ELF-1 (cell line): Measurements from ENCODE around the gene PKNOX2.

Experiments
- DNase-seq: peaks from one replicate; pipeline ENCODE4 v3.0.0-alpha.2; 2016; ENCODE audit warnings: low read depth, low spot score

The PKNOX2 gene

GRCh38 chr11:125229916-125230315, 65.4 kb downstream of the PKNOX2 start:
- DNase-seq = no peak

- DNase-seq = no peak
Measured at GRCh38 chr11:125233116-125233515, 68.6 kb downstream of the PKNOX2 start.

DNA sequence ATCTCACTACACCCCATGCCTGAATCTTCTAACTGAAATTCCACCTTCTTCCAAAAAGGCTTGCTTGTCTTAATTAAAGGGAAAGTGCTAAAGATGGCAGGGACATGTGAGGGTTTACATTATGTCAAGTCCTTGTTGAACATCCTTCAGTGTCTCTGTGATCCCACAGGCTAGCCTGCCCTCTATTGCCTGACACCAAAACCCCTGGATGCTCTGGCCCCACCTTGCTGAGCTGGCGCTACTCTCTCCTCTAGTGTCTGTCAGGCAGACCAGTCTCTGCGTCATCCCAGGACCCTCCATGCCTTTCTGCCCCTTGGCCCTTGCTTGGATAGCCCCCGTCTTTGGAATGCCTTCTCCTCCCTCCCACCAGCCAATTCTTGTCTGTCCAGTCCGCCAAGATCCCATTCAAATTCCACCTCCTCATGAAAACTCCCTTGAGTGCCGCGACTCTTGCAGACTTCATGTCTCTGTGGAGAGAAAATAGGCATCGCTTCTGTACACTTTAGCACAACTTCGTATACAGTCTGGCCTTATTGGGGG, 69.3 kb downstream of the PKNOX2 start:
- peak; percentile 89 for DNase-seq

DNA sequence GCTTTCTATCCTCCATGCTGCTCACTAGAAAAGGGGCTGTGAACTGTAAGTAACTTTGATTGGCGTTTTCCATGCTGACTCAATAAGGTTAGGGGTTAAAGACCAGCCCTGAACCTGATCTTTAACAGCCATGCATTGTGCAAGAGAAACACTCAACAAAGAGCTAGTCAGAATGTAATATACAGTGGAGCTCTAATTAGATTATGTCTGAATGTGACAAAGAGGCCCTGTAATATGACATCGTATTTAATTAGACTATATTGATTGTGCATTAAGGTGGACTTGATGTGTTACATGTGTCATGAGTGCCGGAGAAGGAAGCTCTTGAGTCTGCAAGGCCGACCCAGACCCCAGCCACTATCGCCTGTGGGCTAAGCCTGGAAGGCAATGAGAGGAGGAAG, 70.5 kb downstream of the PKNOX2 start:
- DNase-seq = no peak

DNA sequence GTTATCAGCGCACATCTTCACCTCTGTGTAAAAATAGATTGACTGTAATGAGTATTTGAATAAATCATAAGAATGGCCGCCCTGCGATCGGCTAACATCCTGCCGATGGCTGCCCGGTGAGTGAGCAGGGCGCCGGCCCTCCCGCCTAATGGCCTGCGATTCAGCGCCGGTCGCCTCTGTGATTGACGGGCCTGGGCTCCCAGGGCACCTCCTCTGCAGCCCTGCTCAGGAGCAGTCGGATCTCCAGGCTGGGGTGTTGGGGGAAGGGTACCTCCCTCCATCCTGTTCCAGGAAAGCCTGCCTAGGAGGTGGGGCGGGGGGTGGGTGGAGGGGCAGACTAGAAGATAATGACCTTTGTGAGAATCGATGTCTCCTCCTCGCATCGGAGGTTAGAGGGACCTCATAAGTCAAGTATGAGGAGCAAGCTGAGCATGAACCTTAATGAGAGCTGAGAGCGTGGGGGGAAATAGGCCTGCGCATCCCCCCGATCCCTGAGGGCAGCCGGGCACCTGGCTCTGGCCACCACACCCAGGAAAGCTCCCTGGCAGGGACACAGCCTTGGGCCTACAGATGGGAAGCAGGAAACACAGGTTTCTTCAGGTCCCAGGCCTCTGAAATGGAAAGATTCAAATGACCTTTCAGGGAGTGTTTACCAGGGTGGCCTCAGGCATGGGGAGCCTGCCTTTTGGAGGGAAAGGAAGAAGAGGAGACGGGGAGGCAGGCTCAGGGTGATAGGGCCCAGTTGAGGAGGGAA, 71.7 kb downstream of the PKNOX2 start:
- DNase-seq = peak; percentile 72

DNA sequence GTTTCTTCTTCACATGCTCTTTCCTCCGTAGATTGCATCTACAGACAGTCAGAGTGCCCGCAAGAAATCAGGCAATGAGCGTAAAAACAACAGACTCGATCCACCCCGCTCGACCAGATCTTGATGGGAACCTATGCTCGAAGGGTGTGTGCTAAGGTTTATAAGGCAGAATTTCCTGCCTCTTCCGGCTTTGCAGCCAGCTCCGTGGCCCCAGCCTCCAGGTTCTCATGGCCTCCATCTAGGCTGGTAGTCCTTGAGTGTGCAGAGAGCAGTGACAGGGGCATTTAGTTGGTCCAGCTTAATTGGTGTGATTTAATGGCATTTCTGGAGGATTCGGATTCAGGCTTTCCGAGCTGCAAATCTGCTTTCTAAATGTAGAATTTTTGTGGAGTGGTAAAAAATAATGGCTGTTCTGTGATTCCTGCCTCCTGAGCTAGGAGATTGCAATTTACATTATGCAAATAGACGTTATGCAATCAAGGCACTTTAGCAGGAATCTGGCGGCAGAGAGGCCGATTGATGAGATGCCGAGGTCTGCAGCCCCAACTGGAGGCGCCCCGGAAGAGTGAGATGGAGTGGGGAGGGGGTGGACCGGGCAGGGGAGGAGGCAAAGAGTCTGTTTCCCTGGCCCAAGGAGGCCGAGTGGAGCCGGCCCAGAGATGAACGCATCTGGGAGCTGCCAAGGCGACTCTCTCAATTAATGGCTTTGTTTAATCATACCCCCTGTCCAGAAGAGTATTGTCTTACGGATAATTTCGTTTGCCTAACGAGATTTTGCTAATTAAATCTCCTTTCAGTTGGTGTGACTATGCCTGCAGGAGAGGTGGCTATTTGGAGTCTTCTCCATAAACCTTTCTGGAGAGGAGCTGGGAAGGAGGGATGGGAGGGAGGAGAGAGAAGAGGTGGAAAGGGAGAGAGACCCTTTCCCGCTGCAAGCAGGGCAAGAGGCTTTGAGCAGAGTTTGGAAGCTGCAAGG, 75.3 kb downstream of the PKNOX2 start:
- DNase-seq = no peak

DNA sequence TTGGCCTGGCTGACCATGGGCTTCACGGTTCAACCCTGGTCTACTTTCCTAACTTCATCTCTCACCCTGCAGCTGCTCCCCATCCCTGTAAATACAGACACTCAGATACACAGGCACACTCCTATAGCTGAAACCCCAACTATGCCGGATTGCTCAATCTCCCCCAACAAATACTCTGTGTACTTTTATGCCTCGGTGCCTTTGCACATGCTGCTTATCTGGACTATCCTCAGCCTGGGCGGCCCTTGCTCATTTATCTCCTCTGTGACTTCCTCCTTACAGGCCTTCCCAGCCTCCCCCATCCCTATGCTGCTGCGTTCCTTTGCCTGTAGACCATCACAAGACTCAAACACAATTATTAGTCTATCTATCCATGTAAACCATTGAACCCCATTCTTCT, 76.6 kb downstream of the PKNOX2 start:
- no peak for DNase-seq

- no peak for DNase-seq
Measured at GRCh38 chr11:125242141-125242775, 77.7 kb downstream of the PKNOX2 start.

DNA sequence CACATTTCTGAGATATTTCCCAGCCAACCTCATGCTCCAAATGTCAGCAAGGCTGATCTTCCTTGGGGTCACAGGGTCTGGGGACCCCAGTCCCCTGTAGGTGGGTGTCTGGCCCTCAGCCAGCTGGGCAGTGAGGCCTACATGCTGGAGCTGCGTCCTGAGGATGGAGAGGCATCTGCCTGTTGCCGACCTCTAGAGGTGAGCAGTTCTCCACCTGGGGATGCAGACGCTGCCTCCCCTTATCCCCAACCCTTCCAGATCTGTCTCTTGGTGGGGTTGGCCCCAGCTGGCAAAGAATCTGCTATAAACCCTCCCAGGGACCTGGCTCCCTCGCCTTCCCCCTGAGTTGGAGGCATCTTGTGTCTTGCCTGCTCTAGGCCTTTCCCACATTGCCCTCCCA, 79.6 kb downstream of the PKNOX2 start:
- no peak for DNase-seq

DNA sequence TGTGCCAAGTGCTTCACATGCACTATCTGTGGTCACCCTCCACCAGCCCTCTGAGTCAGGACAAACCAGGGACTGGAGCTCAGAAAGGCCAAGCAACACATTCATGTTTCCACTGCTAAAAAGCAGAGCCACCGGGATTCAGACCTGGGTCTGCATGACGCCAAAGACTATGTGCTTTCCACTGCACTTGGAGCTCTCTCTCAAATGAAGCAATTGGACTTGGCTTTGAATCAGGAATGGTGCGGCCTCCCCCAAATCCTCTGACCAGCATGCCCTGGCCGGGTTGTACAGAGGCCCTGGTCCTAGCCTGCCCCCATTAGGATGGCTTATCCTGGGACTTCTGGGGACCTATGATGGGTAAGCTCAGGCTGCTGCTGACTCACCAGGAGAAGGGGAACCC, 80.7 kb downstream of the PKNOX2 start:
- no peak for DNase-seq

DNA sequence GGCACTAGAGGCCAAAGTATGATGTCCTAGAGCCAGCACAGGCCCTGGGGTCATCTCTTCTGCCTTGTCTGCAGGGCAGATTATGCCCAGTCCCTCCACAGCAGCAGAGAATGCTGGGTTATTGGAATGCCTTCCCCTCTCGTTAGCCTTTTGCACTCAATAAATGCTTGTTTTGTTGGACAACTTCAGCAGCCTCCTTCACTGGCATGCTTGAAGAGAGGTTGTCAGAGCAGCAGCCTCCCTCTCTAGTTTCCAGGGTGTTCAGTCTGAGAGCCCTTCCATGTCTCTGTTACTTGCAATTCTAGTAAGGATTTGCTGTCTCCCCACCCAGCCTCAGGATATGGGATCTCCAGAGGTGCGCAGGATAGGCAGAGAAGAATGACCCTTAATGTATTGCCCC, 82.9 kb downstream of the PKNOX2 start:
- no peak for DNase-seq

GRCh38 chr11:125250318-125251213, 86.0 kb downstream of the PKNOX2 start:
- DNase-seq = no peak

- no peak for DNase-seq
Measured at GRCh38 chr11:125251214-125251545, 86.6 kb downstream of the PKNOX2 start.

- no peak for DNase-seq
Measured at GRCh38 chr11:125251956-125252355, 87.4 kb downstream of the PKNOX2 start.

GRCh38 chr11:125253289-125253688, 88.7 kb downstream of the PKNOX2 start:
- DNase-seq = no peak

- DNase-seq = no peak
Measured at GRCh38 chr11:125253795-125254525, 89.4 kb downstream of the PKNOX2 start.

- no peak for DNase-seq
Measured at GRCh38 chr11:125256541-125257189, 92.1 kb downstream of the PKNOX2 start.

GRCh38 chr11:125257190-125257579, 92.6 kb downstream of the PKNOX2 start:
- peak; percentile 78 for DNase-seq

DNA sequence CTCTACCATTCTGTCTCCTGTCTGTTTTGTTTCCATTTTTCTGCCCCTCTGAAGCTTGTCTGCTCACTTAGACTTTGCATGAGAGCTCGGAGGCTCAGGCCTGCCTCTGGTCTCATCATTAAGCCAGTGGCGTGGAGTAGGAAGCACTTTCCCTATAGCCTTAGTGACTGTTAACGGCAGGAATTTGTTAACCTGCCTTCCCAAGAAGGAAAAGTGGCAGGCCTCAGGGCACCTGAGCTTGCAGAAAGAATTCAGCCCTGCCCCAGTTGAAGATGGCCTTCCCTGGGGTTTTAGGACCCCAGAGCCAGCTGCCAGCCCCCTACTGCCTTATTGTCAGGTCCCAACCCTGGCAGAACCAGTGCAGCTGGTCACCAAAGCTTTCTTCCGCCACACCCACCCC, 93.2 kb downstream of the PKNOX2 start:
- peak; percentile 64 for DNase-seq
